Activated naive CD4-positive, alpha-beta T cell treated with anti-CD3 and anti-CD28 coated beads, Interleukin-2, amount 50 U/mL, for 24 hours (primary cell): ENCODE measurements around the gene PASK.
"Not testable (repeated sequence)": the region's sequence is repeated elsewhere in the genome, so short reads cannot be mapped to it uniquely, and the experiment has no call there.

Experiments used
- H3K27ac Mint-ChIP-seq: one replicate; pipeline ENCODE4 v1.8.0; 2021; ENCODE audit warnings: mild to moderate bottlenecking, mixed read lengths
- H3K27me3 Mint-ChIP-seq: one replicate; pipeline ENCODE4 v1.8.0; 2021; ENCODE audit warnings: mixed read lengths
- H3K36me3 Mint-ChIP-seq: one replicate; pipeline ENCODE4 v1.8.0; 2021; ENCODE audit warnings: mixed read lengths
- H3K4me1 Mint-ChIP-seq: one replicate; pipeline ENCODE4 v1.8.0; 2021; ENCODE audit warnings: mixed read lengths
- H3K4me3 Mint-ChIP-seq: one replicate; pipeline ENCODE4 v1.8.0; 2021; ENCODE audit warnings: mild to moderate bottlenecking, mixed read lengths
- H3K9me3 Mint-ChIP-seq: one replicate; pipeline ENCODE4 v1.8.0; 2021; ENCODE audit warnings: mixed read lengths

PASK gene

DNA sequence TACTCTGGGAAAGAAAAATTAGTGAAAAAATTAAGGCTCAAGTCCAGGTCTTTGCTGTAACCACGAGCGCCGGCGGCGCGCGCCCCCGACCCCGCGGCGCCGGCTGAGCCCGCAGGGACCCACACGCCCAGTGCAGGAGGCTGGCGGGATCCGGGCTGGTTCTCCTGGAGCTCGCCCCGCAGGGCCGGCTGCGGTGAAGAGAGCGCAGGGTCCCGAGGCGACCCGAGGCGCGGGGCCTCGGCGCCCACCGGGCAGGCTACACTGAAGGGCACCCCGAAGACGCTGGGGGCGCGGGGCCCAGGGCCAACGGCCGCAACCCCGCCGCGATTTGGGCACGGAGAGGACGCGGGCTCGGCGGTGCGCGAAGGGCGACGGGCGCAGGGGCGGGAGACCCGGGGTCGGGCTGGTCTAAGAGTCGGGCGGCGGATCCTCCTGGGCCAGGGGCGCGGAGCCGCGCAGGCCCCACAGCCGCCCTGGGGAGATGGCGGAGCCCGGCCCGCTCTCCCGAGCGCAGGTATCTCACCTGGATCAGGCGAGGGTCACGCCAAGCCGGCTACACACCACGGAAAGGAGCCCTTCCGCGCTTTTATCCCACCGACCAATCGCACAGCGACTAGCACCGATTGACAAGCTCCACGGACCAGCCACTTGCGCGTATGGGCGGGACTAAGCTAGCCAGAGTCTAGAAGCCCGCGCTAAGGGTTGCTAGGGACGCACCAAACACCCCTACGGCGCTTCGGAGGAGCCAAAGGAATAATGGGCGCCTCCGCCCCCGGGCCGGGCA, at the start of gene PASK:
Gene PASK (minus strand): TSS at position 582 of the 784 bp plus-strand sequence. CDS start 6,440 bp downstream, outside the sequence.
- Mint-ChIP-seq H3K4me1 (peaks cover 33% of the 10 kb centered on the region), H3K27me3 (no peaks in the 10 kb centered on the region), H3K27ac (peak within 1 kb of the TSS; percentile 97), H3K36me3 (peaks cover 5% of the 10 kb centered on the region), H3K9me3 (no peaks in the 10 kb centered on the region), H3K4me3 (peak within 1 kb of the TSS; percentile 96)

DNA sequence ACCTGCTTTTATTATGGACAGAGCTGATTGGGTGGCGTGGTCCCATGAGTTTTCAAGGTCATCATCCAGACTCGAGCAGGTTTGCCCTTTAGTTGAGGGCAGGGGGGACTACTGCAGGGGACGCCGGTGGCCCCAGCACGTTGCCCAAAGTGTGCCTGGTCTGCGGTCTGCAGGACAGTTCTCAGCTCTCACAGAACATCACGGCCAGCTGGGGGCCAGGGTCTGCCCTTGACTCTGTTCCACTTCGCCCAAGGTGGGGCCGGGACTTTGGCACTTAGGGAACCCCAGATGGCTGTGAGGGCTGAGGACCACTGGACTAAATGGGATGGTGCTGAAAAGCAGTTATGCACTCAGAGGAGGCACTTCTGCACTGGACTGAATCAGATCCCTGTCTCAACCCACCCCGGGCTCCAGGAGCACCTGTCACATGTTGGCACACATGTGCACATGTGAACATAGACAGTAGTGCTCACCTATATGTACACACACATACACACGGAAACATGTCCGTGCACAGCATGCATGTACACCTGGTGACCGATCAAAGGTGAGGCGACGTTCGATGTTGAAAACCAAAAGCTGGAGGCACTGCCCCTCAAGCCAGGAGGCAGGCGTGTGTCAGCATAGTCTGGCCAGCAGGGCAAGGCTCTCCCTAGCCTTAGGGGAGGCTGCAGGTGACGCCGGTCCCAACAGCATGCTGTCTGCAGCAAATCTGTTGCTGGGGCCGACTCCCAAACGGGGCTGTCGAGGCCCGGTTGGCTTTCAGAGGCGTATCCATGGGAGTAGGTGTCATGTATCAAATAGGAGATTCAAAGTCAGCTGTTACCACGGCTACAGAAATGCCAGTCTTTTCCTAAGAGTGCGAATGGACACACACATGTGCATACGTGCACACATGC, 49.4 kb upstream of the PASK start:
- H3K9me3 Mint-ChIP-seq, result no peaks in the 10 kb centered on the region
- no peak overlapping the region for H3K4me3 Mint-ChIP-seq
- H3K4me1 Mint-ChIP-seq, result no peaks in the 10 kb centered on the region
- no peaks in the 10 kb centered on the region for H3K27me3 Mint-ChIP-seq
- H3K27ac Mint-ChIP-seq, result no peak overlapping the region
- H3K36me3 Mint-ChIP-seq, result no peaks in the 10 kb centered on the region

DNA sequence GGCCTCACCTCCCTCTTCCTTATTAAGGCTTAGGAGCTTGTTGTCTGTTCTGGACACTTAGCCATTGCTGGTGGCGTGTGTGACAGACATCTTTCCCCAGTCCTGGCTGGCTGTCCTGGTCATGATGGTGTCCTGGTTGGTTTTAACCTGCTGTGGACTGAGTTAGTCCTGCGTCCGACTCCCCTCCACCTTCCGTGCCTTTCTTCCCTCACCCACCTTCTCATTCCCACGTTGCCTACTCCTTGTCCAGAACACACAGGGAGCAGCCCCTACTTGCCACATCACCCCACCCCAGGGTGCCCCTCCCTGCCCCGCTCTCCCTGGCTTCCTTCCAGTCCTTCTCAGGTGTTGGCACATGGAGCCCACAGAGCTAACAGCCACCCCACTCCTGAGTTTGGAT, 48.7 kb upstream of the PASK start:
- Mint-ChIP-seq H3K4me3 (no peak overlapping the region), H3K9me3 (no peaks in the 10 kb centered on the region), H3K27me3 (no peaks in the 10 kb centered on the region), H3K4me1 (no peaks in the 10 kb centered on the region), H3K27ac (no peak overlapping the region), H3K36me3 (no peaks in the 10 kb centered on the region)

DNA sequence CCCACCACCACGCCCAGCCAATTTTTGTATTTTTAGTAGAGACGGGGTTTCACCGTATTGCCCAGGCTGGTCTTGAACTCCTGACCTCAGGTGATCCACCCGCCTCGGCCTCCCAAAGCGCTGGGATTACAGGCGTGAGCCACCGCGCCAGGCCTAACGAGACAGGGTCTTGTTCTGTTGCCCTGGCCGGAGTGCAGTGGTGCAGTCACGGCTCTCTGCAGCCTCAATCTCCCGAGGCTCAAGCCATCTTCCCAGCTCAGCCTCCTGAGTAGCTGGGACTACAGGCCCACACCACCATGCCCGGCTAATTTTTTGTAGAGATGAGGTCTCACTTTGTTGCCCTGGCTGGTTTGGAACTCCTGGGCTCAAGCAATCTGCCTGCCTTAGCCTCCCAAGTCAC, 48.0 kb upstream of the PASK start:
- H3K4me3 Mint-ChIP-seq, H3K4me1 Mint-ChIP-seq, H3K9me3 Mint-ChIP-seq, H3K27me3 Mint-ChIP-seq, H3K36me3 Mint-ChIP-seq, H3K27ac Mint-ChIP-seq: not testable (repeated sequence)

DNA sequence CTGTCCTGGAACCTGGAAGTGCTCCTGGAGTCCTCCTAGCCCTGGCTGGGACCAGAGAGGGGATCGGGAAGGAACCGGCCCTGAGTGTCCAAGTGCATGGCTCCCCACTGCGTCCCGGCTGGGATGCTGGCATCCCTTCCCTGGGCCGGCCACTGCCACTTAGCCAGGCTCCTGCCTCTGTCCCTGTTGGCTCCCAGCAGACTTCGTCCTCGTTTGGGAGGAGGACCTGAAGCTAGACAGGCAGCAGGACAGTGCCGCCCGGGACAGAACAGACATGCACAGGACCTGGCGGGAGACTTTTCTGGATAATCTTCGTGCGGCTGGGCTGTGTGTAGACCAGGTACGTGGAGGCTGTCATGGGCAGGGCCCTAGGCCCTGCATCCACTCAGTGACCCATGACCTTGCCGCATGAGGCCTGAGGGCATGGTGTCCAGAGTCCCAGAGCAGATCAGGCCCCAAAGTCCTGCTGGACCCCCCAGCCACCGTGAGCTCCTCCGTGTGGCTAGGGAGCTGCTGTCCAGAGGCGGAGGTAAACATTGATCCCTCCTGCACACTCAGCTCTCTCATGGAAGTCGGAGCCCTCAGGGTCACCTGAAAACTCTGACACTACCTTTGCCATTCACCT, 46.3 kb upstream of the PASK start:
- H3K27ac Mint-ChIP-seq, result no peak overlapping the region
- no peaks in the 10 kb centered on the region for H3K36me3 Mint-ChIP-seq

DNA sequence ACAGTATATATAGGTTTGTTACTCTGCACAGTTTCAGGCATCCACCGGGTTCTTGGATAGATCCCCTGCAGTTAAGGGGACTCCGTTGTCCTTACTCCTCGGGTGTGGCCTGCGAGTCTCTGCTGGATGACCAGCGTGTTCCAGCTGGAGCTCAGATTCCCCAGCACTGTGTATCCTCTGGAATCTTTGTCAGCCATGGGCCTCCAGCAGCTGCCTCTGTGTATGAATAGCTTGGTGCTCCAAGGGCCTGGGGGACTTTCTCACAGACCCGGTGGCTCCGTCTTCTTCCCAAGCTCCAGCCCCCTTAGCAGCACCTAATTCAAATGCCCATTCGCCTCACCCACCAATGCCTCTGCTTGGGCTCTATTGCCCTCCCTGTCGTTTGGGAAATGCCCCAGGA, 45.5 kb upstream of the PASK start:
- H3K4me3 Mint-ChIP-seq, result no peak overlapping the region
- no peak overlapping the region for H3K27ac Mint-ChIP-seq
- no peaks in the 10 kb centered on the region for H3K36me3 Mint-ChIP-seq
- no peaks in the 10 kb centered on the region for H3K27me3 Mint-ChIP-seq
- H3K4me1 Mint-ChIP-seq, result no peaks in the 10 kb centered on the region
- no peaks in the 10 kb centered on the region for H3K9me3 Mint-ChIP-seq

More for the DNA sequence above, 46.3 kb upstream of the PASK start:
- H3K9me3 Mint-ChIP-seq, result no peaks in the 10 kb centered on the region
- H3K4me1 Mint-ChIP-seq, result no peaks in the 10 kb centered on the region
- H3K4me3 Mint-ChIP-seq, result no peak overlapping the region
- H3K27me3 Mint-ChIP-seq, result no peaks in the 10 kb centered on the region

DNA sequence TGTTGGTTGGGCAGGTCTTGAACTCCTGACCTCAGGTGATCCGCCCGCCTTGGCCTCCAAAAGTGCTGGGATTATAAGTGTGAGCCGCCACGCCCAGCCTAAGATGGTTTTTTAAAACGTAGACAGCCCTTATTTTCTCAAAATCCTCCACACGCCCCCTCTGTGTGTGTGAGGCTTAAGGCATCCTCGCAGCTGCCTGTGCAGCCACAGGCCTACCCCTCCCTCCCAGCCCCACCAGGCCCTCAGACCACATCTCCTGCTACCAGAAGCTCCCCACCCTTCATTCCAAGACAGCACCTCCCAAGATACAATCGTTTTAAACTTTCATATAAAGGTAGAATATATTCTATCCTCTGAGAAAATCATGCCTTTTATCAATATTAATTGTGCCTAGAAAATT, 44.0 kb upstream of the PASK start:
- no peaks in the 10 kb centered on the region for H3K27me3 Mint-ChIP-seq
- no peaks in the 10 kb centered on the region for H3K9me3 Mint-ChIP-seq
- no peaks in the 10 kb centered on the region for H3K4me1 Mint-ChIP-seq
- no peak overlapping the region for H3K4me3 Mint-ChIP-seq
- H3K36me3 Mint-ChIP-seq, result no peaks in the 10 kb centered on the region
- H3K27ac Mint-ChIP-seq, result peak overlapping the region; percentile 27

DNA sequence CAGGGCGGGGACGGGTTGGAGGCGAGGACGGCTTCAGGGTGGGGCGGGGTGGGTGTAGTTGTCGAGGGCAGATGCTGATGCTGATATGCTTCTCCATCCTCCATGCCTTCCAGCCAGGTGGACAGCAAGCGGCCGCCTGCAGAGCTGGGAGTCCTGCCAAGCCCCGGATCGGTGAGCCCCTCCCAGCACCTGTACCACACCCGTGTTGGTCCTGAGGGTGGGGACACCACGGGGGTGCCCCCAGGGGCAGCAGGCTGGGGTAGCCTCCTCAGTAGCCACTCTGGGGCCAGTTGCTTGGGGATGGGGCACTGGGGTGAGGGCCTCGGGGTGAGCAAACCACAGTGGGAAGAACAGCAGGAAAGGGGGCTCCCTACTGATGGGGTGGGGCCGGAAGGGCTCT, 41.8 kb upstream of the PASK start:
- H3K27ac Mint-ChIP-seq, result no peak overlapping the region
- H3K9me3 Mint-ChIP-seq, result no peaks in the 10 kb centered on the region
- H3K4me1 Mint-ChIP-seq, result no peaks in the 10 kb centered on the region
- H3K27me3 Mint-ChIP-seq, result no peaks in the 10 kb centered on the region
- no peaks in the 10 kb centered on the region for H3K36me3 Mint-ChIP-seq
- no peak overlapping the region for H3K4me3 Mint-ChIP-seq

DNA sequence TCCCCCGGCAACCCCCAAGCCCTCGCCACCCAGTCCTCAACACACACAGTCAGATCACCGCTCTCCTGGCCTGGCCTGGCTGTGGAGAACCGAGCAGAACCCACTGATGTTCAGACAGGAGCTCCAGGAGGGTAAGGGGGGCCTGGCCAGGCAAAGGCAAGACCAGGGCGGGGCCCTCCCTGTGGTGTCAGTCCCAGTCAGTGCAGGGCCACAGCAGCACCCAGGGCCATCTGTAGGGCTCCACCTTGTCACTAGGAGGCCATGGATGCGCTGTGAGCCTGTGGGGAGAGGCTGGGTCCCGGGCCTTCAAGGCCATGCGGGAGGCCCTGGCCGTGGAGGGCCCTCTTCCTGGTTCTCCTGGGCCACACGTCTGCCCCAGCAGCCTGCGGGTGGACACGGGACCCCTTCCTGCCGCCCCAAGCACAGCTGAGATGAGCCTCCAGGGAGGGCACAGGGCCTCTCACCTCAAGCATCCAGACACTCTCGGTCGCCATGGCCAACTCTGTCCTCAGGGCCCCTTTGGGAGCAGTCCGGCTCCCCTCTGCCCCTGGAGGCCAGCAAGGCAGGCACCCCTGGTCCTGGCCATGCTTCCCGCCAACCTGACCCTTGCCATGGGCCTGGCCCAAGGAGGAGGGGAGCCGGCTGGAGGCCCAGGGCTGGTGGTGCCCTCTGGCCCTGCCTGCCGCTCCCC, 41.2 kb upstream of the PASK start:
- Mint-ChIP-seq H3K9me3 (no peaks in the 10 kb centered on the region), H3K4me1 (no peaks in the 10 kb centered on the region), H3K4me3 (no peak overlapping the region)

DNA sequence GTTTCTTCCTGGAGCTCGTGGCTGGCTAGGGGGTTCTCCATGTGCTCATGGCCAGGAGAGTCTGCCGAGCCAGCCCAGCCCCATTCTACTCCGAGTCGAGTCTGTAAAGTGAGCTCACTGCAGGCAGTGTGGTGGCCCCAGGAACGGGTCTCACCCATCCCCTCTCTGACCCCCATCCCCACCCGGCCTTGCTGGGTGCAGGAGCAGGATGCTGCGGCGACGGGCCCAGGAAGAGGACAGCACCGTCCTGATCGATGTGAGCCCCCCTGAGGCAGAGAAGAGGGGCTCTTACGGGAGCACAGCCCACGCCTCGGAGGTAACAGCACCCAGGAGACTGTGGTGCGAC, 40.6 kb upstream of the PASK start:
- no peak overlapping the region for H3K27ac Mint-ChIP-seq
- H3K9me3 Mint-ChIP-seq, result no peaks in the 10 kb centered on the region
- H3K27me3 Mint-ChIP-seq, result no peaks in the 10 kb centered on the region
- no peak overlapping the region for H3K4me3 Mint-ChIP-seq
- no peaks in the 10 kb centered on the region for H3K36me3 Mint-ChIP-seq
- H3K4me1 Mint-ChIP-seq, result no peaks in the 10 kb centered on the region

More for the DNA sequence above, 41.2 kb upstream of the PASK start:
- Mint-ChIP-seq H3K36me3 (no peaks in the 10 kb centered on the region), H3K27me3 (no peaks in the 10 kb centered on the region), H3K27ac (no peak overlapping the region)

DNA sequence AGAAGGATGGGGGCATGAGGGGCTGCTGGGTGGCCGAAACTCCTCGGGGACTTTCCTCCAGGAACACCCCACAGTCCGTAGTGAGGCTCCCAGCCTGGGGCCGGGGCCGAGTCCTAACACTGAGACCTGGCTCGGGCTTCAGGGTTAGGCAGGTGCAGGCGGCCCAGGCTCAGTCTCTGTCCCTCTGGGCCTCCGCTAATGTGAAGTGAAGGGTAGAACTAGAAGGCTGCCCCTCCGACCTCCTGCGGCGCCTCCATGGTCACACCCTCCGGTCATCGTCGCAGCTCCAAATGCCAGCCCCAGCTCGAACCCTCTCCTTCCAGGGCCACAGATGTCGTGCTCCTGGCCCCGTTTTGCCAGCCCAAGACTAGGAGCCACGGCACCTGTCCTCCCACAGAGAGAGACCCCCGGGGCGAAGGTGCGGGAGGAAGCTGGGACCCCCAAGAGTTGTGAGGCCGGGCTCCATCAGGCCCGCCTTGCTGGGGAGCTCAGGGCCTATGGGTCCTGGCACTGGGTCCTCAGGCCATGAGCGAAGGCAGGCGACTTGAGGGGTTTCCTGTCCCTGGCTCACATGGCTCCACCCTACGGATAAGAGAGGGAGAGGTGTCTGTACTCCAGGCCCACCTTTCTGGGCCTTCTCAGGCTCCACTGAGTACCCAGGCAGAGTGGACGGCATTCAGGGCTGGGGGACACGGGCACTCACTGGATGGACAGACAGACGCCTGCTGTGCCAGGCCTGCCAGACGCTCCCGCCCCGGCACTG, 40.0 kb upstream of the PASK start:
- Mint-ChIP-seq H3K27me3 (no peaks in the 10 kb centered on the region), H3K36me3 (no peaks in the 10 kb centered on the region), H3K27ac (no peak overlapping the region), H3K9me3 (no peaks in the 10 kb centered on the region), H3K4me1 (no peaks in the 10 kb centered on the region), H3K4me3 (no peak overlapping the region)

DNA sequence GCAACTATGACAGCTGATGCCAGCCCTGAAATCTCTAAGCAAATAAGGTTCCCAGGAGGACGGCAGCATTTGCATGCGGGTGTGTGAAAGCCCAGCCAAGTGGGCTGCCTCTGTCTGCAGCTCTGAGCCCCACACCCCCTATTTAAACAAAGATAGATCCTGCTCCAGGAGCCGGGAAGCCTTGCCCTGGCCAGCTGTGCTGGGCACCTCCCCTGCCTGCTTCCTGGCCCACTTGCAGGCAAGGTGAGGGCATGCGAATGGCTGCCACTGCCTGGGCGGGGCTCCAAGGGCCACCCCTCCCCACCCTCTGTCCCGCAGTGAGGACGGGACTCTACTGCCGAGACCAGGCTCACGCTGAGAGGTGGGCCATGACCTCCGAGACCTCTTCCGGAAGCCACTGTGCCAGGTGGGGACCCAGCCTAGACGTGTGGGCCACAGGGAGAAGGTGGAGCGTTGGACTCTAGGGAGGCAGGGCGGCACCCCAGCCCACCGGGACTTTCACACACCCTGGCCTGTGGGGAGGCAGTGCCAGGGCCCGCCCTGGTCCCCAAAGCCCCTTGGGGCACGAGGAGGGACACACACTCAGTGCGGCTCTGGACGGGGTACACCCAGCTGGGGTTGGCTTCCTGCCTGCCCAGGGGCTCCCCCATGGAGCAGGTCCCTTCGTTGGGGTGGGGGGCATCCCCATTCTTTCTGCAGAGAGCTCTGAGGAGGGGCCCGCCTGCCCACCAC, 39.3 kb upstream of the PASK start, which contains the start of gene ANO7:
Gene ANO7 (plus strand): TSS at position 317 of the 732 bp plus-strand sequence. CDS start 1,387 bp downstream, outside the sequence.
- Mint-ChIP-seq H3K27ac (no peak within 1 kb of the TSS), H3K36me3 (no peaks in the 10 kb centered on the region), H3K27me3 (no peaks in the 10 kb centered on the region), H3K4me1 (no peaks in the 10 kb centered on the region), H3K9me3 (no peaks in the 10 kb centered on the region), H3K4me3 (no peak within 1 kb of the TSS)

DNA sequence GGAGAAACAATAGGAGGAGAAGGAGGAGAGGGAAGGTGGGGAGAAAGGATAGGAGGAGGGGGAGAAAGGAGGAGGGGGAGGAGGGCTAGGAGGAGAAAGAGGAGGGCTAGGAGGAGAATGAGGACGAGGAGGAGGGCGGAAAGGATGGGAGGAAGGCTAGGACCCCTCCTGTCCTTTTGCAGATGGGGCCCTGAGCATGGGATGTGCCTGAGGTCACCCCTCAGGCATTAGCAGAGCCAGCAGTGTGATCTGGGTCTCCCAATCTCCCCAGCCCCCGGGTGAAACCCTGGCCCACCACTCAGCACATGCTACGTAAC, 38.6 kb upstream of the PASK start:
- Mint-ChIP-seq H3K27me3 (no peaks in the 10 kb centered on the region), H3K9me3 (no peaks in the 10 kb centered on the region), H3K4me1 (no peaks in the 10 kb centered on the region), H3K4me3 (no peak overlapping the region), H3K27ac (no peak overlapping the region), H3K36me3 (no peaks in the 10 kb centered on the region)

DNA sequence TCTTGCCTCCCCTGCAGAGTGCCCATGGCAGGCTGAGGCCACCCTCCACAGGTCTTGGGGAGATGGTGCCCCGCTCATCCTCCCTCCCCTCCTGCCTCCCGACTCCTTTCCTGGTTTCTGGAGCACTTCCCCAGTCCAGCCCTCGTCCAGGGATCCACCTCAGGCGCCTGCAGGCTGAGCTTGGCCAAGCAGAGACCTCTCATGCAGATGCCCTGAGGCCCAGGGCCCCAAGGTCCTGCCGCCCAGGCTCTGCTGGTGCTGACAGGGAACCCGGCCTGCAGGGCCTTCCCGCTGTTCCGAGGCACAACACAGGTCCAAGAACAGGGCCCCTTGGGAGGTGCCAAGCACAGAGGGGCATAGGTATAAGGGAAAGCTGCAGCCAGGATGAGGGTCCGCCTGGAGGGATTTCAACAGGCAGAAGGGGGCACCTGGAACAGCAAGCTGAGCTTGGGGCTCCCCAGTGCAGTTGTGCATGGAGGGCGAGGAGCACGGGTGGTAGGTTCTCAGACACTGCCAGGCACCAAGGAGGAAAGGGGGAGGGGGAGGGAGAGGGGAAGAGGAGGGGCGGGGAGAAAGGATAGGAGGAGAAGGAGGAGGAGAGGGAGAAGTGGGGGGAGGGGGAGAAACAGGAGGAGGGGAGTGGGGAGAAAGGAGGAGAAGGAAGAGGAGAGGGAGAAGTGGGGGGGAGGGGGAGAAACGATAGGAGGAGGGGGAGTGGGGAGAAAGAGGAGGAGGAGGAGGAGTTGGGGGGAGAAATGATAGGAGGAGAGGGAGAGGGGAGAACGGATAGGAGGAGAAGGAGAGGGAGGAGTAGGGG, 38.0 kb upstream of the PASK start:
- Mint-ChIP-seq H3K27me3 (no peaks in the 10 kb centered on the region), H3K36me3 (no peaks in the 10 kb centered on the region), H3K4me3 (no peak overlapping the region), H3K27ac (no peak overlapping the region), H3K4me1 (no peaks in the 10 kb centered on the region), H3K9me3 (no peaks in the 10 kb centered on the region)
